ENCODE data around the gene SVOPL. TPM values are rescaled to one million over a fixed set of nuclear protein-coding genes. Genes with fewer than 3 reads are reported as not detected.

The SVOPL gene
- polyA plus RNA-seq, 3 donors, result not detected

DNA sequence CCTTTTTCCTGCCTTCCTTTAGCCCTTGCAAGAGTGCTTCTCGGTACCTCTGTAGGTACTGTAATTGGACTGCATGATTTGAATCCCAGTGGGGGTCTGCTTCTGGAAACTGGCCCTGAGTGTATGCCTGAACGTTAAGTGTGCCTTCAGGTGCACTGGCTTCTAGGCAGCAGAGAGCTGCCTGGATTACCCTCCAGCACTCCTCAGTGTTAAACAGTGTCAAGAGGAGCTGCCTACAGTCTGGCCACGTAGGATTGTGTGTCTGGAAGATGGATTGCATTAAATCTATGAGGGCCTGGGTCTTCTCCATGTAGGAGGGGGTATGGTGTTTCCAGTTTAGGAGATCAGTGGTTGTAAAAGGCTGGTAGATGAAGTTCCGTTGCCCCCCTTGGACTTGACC lies 137.4 kb downstream of the SVOPL start:
- intact Hi-C loops (cut with micrococcal nuclease), result no loop called here
- H3K9me3 Mint-ChIP-seq, result peaks cover 51 to 75% (median 71%) of the 10 kb centered on the region in 7 donors
- no peak overlapping the region for H3K4me3 Mint-ChIP-seq
- no peak for DNase-seq
- Histone ChIP-seq H3K27me3 (ENCODE audit: control insufficient read depth in 2 of 2, insufficient read depth in 2 of 2, low read length in 2 of 2) (no peaks in the 10 kb centered on the region), H3K4me1 (ENCODE audit: control insufficient read depth in 1 of 2, insufficient read depth in 2 of 2, low read length in 2 of 2) (peaks cover 5 to 48% of the 10 kb centered on the region in 2 donors), H2AFZ (ENCODE audit: insufficient read depth, low read depth, low read length, poor library complexity, severe bottlenecking) (no peak overlapping the region), H3K79me2 (ENCODE audit: insufficient read depth, low read length) (peaks cover 3% of the 10 kb centered on the region), H3K27ac (ENCODE audit: low read depth in 1 of 2, low read length in 2 of 2) (peak overlapping the region in 1 of 2 donors; percentile 92), H3K4me2 (replicated peaks; ENCODE audit: extremely low read depth, low read length, poor library complexity, severe bottlenecking) (peak overlapping the region; percentile 75), H3K36me3 (replicated peaks in 1 of 2; ENCODE audit: control insufficient read depth in 1 of 2, insufficient read depth in 2 of 2, low read length in 2 of 2) (peaks cover 75 to 79% of the 10 kb centered on the region in 2 donors), H4K20me1 (ENCODE audit: insufficient read depth, low read length) (no peaks in the 10 kb centered on the region), H3K4me3 (replicated peaks in 1 of 3; ENCODE audit: low read depth in 2 of 3, low read length in 3 of 3) (peak overlapping the region in 2 of 3 experiments; percentile 75 to 79), H3K9ac (ENCODE audit: insufficient read depth, low read length, poor library complexity, severe bottlenecking) (peak overlapping the region; percentile 64), H3K9me3 (replicated peaks in 1 of 2; ENCODE audit: control insufficient read depth in 1 of 2, insufficient read depth in 1 of 2, low read length in 2 of 2) (peaks cover 70 to 74% of the 10 kb centered on the region in 2 donors)
- peaks cover 10% of the 10 kb centered on the region for H3K4me1 Mint-ChIP-seq
- peaks cover 0 to 3% (median under 1%) of the 10 kb centered on the region in 3 donors for H3K27me3 Mint-ChIP-seq (ENCODE audit: low read depth in 3 of 3)
- peaks cover 79 to 91% of the 10 kb centered on the region in 2 donors for H3K36me3 Mint-ChIP-seq
- H3K27ac Mint-ChIP-seq, result peak overlapping the region; percentile 41 to 87 (median 78)
- TF ChIP-seq, protein P1, sequence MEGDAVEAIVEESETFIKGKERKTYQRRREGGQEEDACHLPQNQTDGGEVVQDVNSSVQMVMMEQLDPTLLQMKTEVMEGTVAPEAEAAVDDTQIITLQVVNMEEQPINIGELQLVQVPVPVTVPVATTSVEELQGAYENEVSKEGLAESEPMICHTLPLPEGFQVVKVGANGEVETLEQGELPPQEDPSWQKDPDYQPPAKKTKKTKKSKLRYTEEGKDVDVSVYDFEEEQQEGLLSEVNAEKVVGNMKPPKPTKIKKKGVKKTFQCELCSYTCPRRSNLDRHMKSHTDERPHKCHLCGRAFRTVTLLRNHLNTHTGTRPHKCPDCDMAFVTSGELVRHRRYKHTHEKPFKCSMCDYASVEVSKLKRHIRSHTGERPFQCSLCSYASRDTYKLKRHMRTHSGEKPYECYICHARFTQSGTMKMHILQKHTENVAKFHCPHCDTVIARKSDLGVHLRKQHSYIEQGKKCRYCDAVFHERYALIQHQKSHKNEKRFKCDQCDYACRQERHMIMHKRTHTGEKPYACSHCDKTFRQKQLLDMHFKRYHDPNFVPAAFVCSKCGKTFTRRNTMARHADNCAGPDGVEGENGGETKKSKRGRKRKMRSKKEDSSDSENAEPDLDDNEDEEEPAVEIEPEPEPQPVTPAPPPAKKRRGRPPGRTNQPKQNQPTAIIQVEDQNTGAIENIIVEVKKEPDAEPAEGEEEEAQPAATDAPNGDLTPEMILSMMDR (IDR thresholded peaks at IDR 0.05), result no peak
- WGBS (ENCODE audit: insufficient coverage), result 87% methylated on average over 4 of the region's 4 CpGs

DNA sequence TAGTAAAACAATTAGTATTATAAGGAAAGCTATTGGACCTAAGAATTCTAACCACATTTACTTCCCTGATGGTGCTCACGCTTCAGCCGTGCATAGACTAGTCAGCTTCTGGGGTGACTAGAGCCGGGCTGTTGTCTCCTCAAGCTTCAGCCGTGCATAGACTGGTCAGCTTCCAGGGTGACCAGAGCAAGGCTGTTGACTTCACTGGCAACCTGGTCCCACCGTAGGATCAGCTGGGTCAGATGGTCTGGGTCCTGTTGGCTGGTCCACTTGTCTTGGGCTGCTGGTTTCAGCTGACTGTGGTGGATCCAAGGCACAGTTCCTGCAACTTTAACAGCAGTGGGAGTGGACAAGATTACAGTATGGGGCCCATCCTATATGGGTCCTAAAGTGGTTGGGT lies 141.7 kb downstream of the SVOPL start:
- H3K27ac Mint-ChIP-seq, result peak overlapping the region in 1 of 7 donors; percentile 19
- H3K27me3 ChIP-seq (ENCODE audit: control insufficient read depth in 2 of 2, insufficient read depth in 2 of 2, low read length in 2 of 2), result no peaks in the 10 kb centered on the region
- no peak overlapping the region for H2AFZ ChIP-seq (ENCODE audit: insufficient read depth, low read depth, low read length, poor library complexity, severe bottlenecking)
- H3K4me1 Mint-ChIP-seq, result no peaks in the 10 kb centered on the region
- intact Hi-C loops (cut with micrococcal nuclease), result no loop called here
- peaks cover 0 to 22% of the 10 kb centered on the region in 2 donors for H3K4me1 ChIP-seq (ENCODE audit: control insufficient read depth in 1 of 2, insufficient read depth in 2 of 2, low read length in 2 of 2)
- no peak overlapping the region for H3K4me2 ChIP-seq (replicated peaks; ENCODE audit: extremely low read depth, low read length, poor library complexity, severe bottlenecking)
- H3K4me3 ChIP-seq (replicated peaks in 1 of 3; ENCODE audit: low read depth in 2 of 3, low read length in 3 of 3), result no peak overlapping the region
- TF ChIP-seq, protein P1 (IDR thresholded peaks at IDR 0.05), result no peak
- H3K9me3 ChIP-seq (replicated peaks in 1 of 2; ENCODE audit: control insufficient read depth in 1 of 2, insufficient read depth in 1 of 2, low read length in 2 of 2), result peaks cover 89 to 100% of the 10 kb centered on the region in 2 donors
- peaks cover 58 to 99% (median 91%) of the 10 kb centered on the region in 7 donors for H3K9me3 Mint-ChIP-seq
- H3K36me3 Mint-ChIP-seq, result peaks cover 95 to 98% of the 10 kb centered on the region in 2 donors
- WGBS (ENCODE audit: insufficient coverage), result 100% methylated on average over 5 of the region's 5 CpGs
- H3K4me3 Mint-ChIP-seq, result no peak overlapping the region
- no peak overlapping the region for H3K9ac ChIP-seq (ENCODE audit: insufficient read depth, low read length, poor library complexity, severe bottlenecking)
- peaks cover 0 to 2% (median 2%) of the 10 kb centered on the region in 3 donors for H3K27me3 Mint-ChIP-seq (ENCODE audit: low read depth in 3 of 3)
- H4K20me1 ChIP-seq (ENCODE audit: insufficient read depth, low read length), result no peaks in the 10 kb centered on the region
- H3K27ac ChIP-seq (ENCODE audit: low read depth in 1 of 2, low read length in 2 of 2), result no peak overlapping the region
- H3K36me3 ChIP-seq (replicated peaks in 1 of 2; ENCODE audit: control insufficient read depth in 1 of 2, insufficient read depth in 2 of 2, low read length in 2 of 2), result peaks cover 97 to 100% of the 10 kb centered on the region in 2 donors
- peaks cover 3% of the 10 kb centered on the region for H3K79me2 ChIP-seq (ENCODE audit: insufficient read depth, low read length)
- no peak for DNase-seq

All from CD14-positive monocyte (primary cell).